ENCODE data around the gene RAB35. TPM values are rescaled to one million over a fixed set of nuclear protein-coding genes. Genes with fewer than 3 reads are reported as not detected.
"Not testable (repeated sequence)": the region's sequence is repeated elsewhere in the genome, so short reads cannot be mapped to it uniquely, and the experiment has no call there.

Gene RAB35
- total RNA-seq, 2 experiments from 2014 or later, result 61.0 to 64.6 TPM

- ATAC-seq (no peak), DNase-seq (no peak)
- H3K27ac Mint-ChIP-seq, result no peak overlapping the region
- H3K36me3 Mint-ChIP-seq (ENCODE audit: low read depth), result peaks cover 13% of the 10 kb centered on the region
- no peak overlapping the region for H3K4me3 Mint-ChIP-seq
- ChIA-PET POLR2A (interaction anchor here (2.0 kb wide), 1 partner anchor 59 kb away, joined by 6 read pairs; no protein-coding TSS in a partner anchor), CTCF (interaction anchor here (0.6 to 1.6 kb wide), 2 partner anchors 39 to 61 kb away, joined by 3 to 5 read pairs; partner anchors contain the start of gene BICDL1)
- no peaks in the 10 kb centered on the region for H3K9me3 Mint-ChIP-seq (ENCODE audit: insufficient read depth)
- H3K27me3 Mint-ChIP-seq (ENCODE audit: low read depth), result no peaks in the 10 kb centered on the region
- peaks cover 14% of the 10 kb centered on the region for H3K4me1 Mint-ChIP-seq (ENCODE audit: low read depth)
Observed at GRCh38 chr12:120049426-120049825, 67.1 kb downstream of the RAB35 start.

- Mint-ChIP-seq H3K36me3 (ENCODE audit: low read depth) (peaks cover 14% of the 10 kb centered on the region), H3K4me3 (no peak overlapping the region), H3K27ac (no peak overlapping the region), H3K4me1 (ENCODE audit: low read depth) (peaks cover 14% of the 10 kb centered on the region), H3K27me3 (ENCODE audit: low read depth) (no peaks in the 10 kb centered on the region), H3K9me3 (ENCODE audit: insufficient read depth) (no peaks in the 10 kb centered on the region)
- no peak for ATAC-seq
- ChIA-PET CTCF (interaction anchor here (0.6 to 1.6 kb wide), 7 partner anchors 15 to 59 kb away, joined by 3 to 5 read pairs (median 3); partner anchors contain the start of gene BICDL1), POLR2A (interaction anchor here (2.0 kb wide), 1 partner anchor 58 kb away, joined by 6 read pairs; no protein-coding TSS in a partner anchor)
- no peak for DNase-seq
Observed at GRCh38 chr12:120048263-120048662, 68.3 kb downstream of the RAB35 start.

- ChIA-PET POLR2A (no interaction called here), CTCF (interaction anchor here (0.8 to 1.4 kb wide), 4 partner anchors 17 to 72 kb away, joined by 3 to 4 read pairs (median 3); no protein-coding TSS in a partner anchor)
- DNase-seq (no peak), ATAC-seq (no peak)
- H3K9me3 Mint-ChIP-seq (ENCODE audit: insufficient read depth), result no peaks in the 10 kb centered on the region
- H3K4me3 Mint-ChIP-seq, result no peak overlapping the region
- peaks cover 11% of the 10 kb centered on the region for H3K4me1 Mint-ChIP-seq (ENCODE audit: low read depth)
- no peak overlapping the region for H3K27ac Mint-ChIP-seq
- peaks cover 13% of the 10 kb centered on the region for H3K36me3 Mint-ChIP-seq (ENCODE audit: low read depth)
- no peaks in the 10 kb centered on the region for H3K27me3 Mint-ChIP-seq (ENCODE audit: low read depth)
Observed at GRCh38 chr12:120047072-120047471, 69.5 kb downstream of the RAB35 start.

- ATAC-seq; H3K27ac Mint-ChIP-seq; H3K27me3 Mint-ChIP-seq (ENCODE audit: low read depth); H3K4me3 Mint-ChIP-seq; POLR2A ChIA-PET; H3K9me3 Mint-ChIP-seq (ENCODE audit: insufficient read depth); DNase-seq; CTCF ChIA-PET: not testable (repeated sequence)
- Mint-ChIP-seq H3K4me1 (ENCODE audit: low read depth) (peaks cover 20% of the 10 kb centered on the region), H3K36me3 (ENCODE audit: low read depth) (peaks cover 14% of the 10 kb centered on the region)
Observed at GRCh38 chr12:120045367-120045766, 71.2 kb downstream of the RAB35 start.

Small RNA genes lying within 50 kb of the gene (microRNA-seq; reads per million reads assigned to microRNA genes)
- not detected for gene MIR4498

Other genes with a start within 250 kb of the RAB35 start
- gene CIT, start 239.4 kb downstream of the RAB35 start, total RNA-seq, result 100 to 1,000 TPM; 111 to 115 TPM
- gene BICDL1, start 127.5 kb downstream of the RAB35 start, total RNA-seq, result 10 to 100 TPM; 62.4 to 64.8 TPM
- 100 to 1,000 TPM; 109 to 112 TPM for gene GCN1, start 78.0 kb upstream of the RAB35 start, total RNA-seq
- 1,000 to 10,000 TPM; 2,051 to 2,121 TPM for gene RPLP0, start 84.4 kb upstream of the RAB35 start, total RNA-seq
- 100 to 1,000 TPM; 123 to 127 TPM for gene PXN, start 149.0 kb upstream of the RAB35 start, total RNA-seq
- 1,000 to 10,000 TPM; 1,982 to 3,332 TPM for gene RNU4-2, start 175.2 kb upstream of the RAB35 start, total RNA-seq
- 1,000 to 10,000 TPM; 1,409 to 2,335 TPM for gene RNU4-1, start 176.5 kb upstream of the RAB35 start, total RNA-seq
- 1 to 10 TPM; 1.2 to 1.4 TPM for gene SIRT4, start 185.6 kb upstream of the RAB35 start, total RNA-seq
- not detected for gene PLA2G1B, start 211.0 kb upstream of the RAB35 start, total RNA-seq